ENCODE results near the gene ZNF735. TPM values are rescaled to one million over a fixed set of nuclear protein-coding genes. Genes with fewer than 3 reads are reported as not detected.

The ZNF735 gene
- total RNA-seq, 2 donors from 2014 or later, result not detected

Other genes with a start within 250 kb of the ZNF735 start
- gene ZNF722, start 208.4 kb upstream of the ZNF735 start, total RNA-seq, result not detected
- gene ZNF727, start 161.8 kb upstream of the ZNF735 start, total RNA-seq, result 1 to 10 TPM; 2.5 to 3.2 TPM
- not detected for gene ZNF679, start 21.3 kb downstream of the ZNF735 start, total RNA-seq
- gene ZNF736, start 106.8 kb downstream of the ZNF735 start, total RNA-seq, result 1 to 10 TPM; 5.5 to 7.3 TPM

All from left cardiac atrium (tissue), 2 donors.